Neuronal stem cell (in vitro differentiated cells): ENCODE data around the gene ACSS1.

ENCODE experiments used
- DNase-seq: peaks from one replicate; pipeline ENCODE4 v3.0.0-alpha.2; 2013; ENCODE audit warnings: low spot score
- H2AFZ ChIP-seq: one replicate; pipeline ENCODE4 v1.6.1; 2013; ENCODE audit warnings: mild to moderate bottlenecking, low read length, inconsistent platforms
- H2AK5ac ChIP-seq: 2 replicates; pipeline ENCODE4 v1.6.1; 2013; ENCODE audit warnings: low read depth, mild to moderate bottlenecking, inconsistent platforms, low read length, moderate library complexity, mixed read lengths
- H2BK120ac ChIP-seq: 2 replicates; pipeline ENCODE4 v1.6.1; 2013; ENCODE audit warnings: low read depth, mild to moderate bottlenecking, inconsistent platforms, low read length, moderate library complexity, mixed read lengths
- H2BK12ac ChIP-seq: one replicate; pipeline ENCODE4 v1.6.1; 2013; ENCODE audit warnings: low read length, inconsistent platforms
- H2BK15ac ChIP-seq: 2 replicates; pipeline ENCODE4 v1.6.1; 2013; ENCODE audit warnings: mild to moderate bottlenecking, low read length, inconsistent platforms, mixed read lengths
- H2BK5ac ChIP-seq: one replicate; pipeline ENCODE4 v1.6.1; 2013; ENCODE audit warnings: inconsistent platforms, mild to moderate bottlenecking, low read length, moderate library complexity
- H3K14ac ChIP-seq: one replicate; pipeline ENCODE4 v1.6.1; 2013; ENCODE audit warnings: low read length, inconsistent platforms
- H3K18ac ChIP-seq: 2 replicates; pipeline ENCODE4 v1.6.1; 2013; ENCODE audit warnings: low read length, inconsistent platforms
- H3K23ac ChIP-seq: 2 replicates; pipeline ENCODE4 v1.6.1; 2013; ENCODE audit warnings: low read depth, mild to moderate bottlenecking, mixed read lengths, low read length, inconsistent platforms; ENCODE audit not compliant: poor library complexity
- H3K27ac ChIP-seq: replicated peaks from 3 replicates; pipeline ENCODE4 v1.5.1; 2013; ENCODE audit warnings: low read length, inconsistent platforms
- H3K27me3 ChIP-seq, 3 experiments: 2 replicates each; pipeline ENCODE4 v1.6.1; 2013; ENCODE audit warnings: low read length in 3 of 3, mild to moderate bottlenecking in 2 of 3, inconsistent platforms in 1 of 3, low read depth in 1 of 3, mixed read lengths in 1 of 3, moderate library complexity in 1 of 3; ENCODE audit not compliant: control insufficient read depth in 3 of 3, insufficient read depth in 3 of 3
- H3K36me3 ChIP-seq, 2 donors: replicated peaks in 1 of 2; 2 replicates each; pipeline ENCODE4 v1.6.1; 2013; ENCODE audit warnings: low read length in 2 of 2; ENCODE audit not compliant: control insufficient read depth in 2 of 2, insufficient read depth in 2 of 2
- H3K4ac ChIP-seq: 2 replicates; pipeline ENCODE4 v1.6.1; 2013; ENCODE audit warnings: inconsistent platforms, mild to moderate bottlenecking, low read length, moderate library complexity
- H3K4me1 ChIP-seq, 2 donors: 1 replicate in 1 of 2; 2 replicates in 1 of 2; pipeline ENCODE4 v1.6.1; 2013; ENCODE audit warnings: low read length in 2 of 2, low read depth in 1 of 2; ENCODE audit not compliant: control insufficient read depth in 2 of 2, insufficient read depth in 1 of 2
- H3K4me2 ChIP-seq: one replicate; pipeline ENCODE4 v1.6.1; 2013; ENCODE audit warnings: mild to moderate bottlenecking, low read length, inconsistent platforms; ENCODE audit not compliant: insufficient read depth, poor library complexity, severe bottlenecking
- H3K4me3 ChIP-seq, 2 donors: 2 replicates each; pipeline ENCODE4 v1.5.1; 2013; ENCODE audit warnings: low read length in 2 of 2, mild to moderate bottlenecking in 2 of 2, inconsistent platforms in 1 of 2, moderate library complexity in 1 of 2
- H3K79me1 ChIP-seq: one replicate; pipeline ENCODE4 v1.6.1; 2013; ENCODE audit warnings: low read depth, mild to moderate bottlenecking, inconsistent platforms, low read length, moderate library complexity
- H3K9ac ChIP-seq: one replicate; pipeline ENCODE4 v1.6.1; 2013; ENCODE audit warnings: mild to moderate bottlenecking, low read depth, low read length, inconsistent platforms; ENCODE audit not compliant: poor library complexity
- H3K9me3 ChIP-seq, 2 donors: replicated peaks in 1 of 2; 2 replicates each; pipeline versions ENCODE3 to v1.6.1; 2013; ENCODE audit warnings: low read length in 2 of 2, mild to moderate bottlenecking in 2 of 2, inconsistent platforms in 1 of 2, low read depth in 1 of 2, mixed read lengths in 1 of 2, moderate library complexity in 1 of 2; ENCODE audit not compliant: control insufficient read depth in 2 of 2, insufficient read depth in 1 of 2
- H4K8ac ChIP-seq: one replicate; pipeline ENCODE4 v1.6.1; 2013; ENCODE audit warnings: low read depth, mild to moderate bottlenecking, inconsistent platforms, low read length, moderate library complexity
- H4K91ac ChIP-seq: one replicate; pipeline ENCODE4 v1.6.1; 2013; ENCODE audit warnings: low read length, low read depth, mild to moderate bottlenecking, inconsistent platforms; ENCODE audit not compliant: poor library complexity
- WGBS, 2 donors: extraction: QIAGEN DNeasy Blood & Tissue Kit; methylation state at CpG; one replicate each; pipeline ENCODE4 v1.1.7; 2013; ENCODE audit warnings: missing lambda C conversion rate in 2 of 2, mixed read lengths in 1 of 2; ENCODE audit not compliant: insufficient read length in 2 of 2, insufficient replicate concordance in 1 of 2; ENCODE audit errors: extremely low coverage in 2 of 2; 5-methylcytosine and 5-hydroxymethylcytosine counted together

ACSS1 gene

DNA sequence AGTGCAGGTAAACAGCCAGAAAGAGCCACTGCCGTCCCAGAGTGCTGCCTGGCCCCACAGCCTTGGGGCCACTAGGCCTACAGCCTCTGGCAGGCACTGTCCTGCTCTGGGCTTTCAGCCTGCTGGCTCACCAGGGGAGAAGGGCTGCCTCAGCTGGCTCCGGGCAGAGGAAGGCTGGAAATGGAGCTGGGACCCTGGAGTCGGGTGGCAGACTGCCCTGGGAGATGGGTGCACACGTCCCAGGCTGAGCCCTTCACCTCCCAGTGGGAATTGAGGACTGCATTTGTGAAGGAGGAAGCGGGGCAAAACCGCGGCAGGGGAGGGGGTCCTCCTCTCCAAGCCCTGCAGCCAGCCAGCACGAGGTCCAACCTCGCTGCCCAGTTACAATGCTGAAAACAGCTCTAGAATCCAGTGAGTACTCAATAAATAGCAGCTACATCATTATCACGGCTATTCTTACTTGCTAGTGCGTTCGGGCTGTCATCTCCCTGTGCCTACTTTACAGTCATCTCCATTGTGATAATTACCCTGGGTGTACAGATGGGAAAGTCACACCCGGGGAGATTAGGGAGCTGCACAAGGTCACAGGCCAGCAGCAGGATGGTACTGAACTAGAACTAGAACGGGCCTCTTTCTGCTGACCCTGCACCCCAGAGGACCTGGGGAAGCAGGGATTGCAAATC lies 13.1 kb downstream of the ACSS1 start:
- peaks cover 2 to 5% of the 10 kb centered on the region in 2 donors for H3K4me1 ChIP-seq
- no peak overlapping the region for H3K4me3 ChIP-seq
- no peak for DNase-seq
- H3K4ac ChIP-seq: no peak overlapping the region
- no peak overlapping the region for H2BK5ac ChIP-seq
- no peak overlapping the region for H2AFZ ChIP-seq
- H2BK12ac ChIP-seq: no peak overlapping the region
- no peak overlapping the region for H3K23ac ChIP-seq
- H3K36me3 ChIP-seq: no peaks in the 10 kb centered on the region
- H2BK120ac ChIP-seq: no peak overlapping the region
- peak overlapping the region; percentile 71 for H3K18ac ChIP-seq
- no peaks in the 10 kb centered on the region for H3K9me3 ChIP-seq
- no CpG with 5 or more reads among the region's 14 CpGs for WGBS, 2 donors
- peaks cover 0 to 51% (median 0%) of the 10 kb centered on the region in 3 experiments for H3K27me3 ChIP-seq
- H2AK5ac ChIP-seq: peak overlapping the region; percentile 74
- no peak overlapping the region for H3K4me2 ChIP-seq
- H2BK15ac ChIP-seq: no peak overlapping the region
- no peak overlapping the region for H4K8ac ChIP-seq
- H4K91ac ChIP-seq: no peak overlapping the region
- H3K27ac ChIP-seq: no peak overlapping the region
- no peaks in the 10 kb centered on the region for H3K79me1 ChIP-seq
- no peak overlapping the region for H3K9ac ChIP-seq
- H3K14ac ChIP-seq: no peak overlapping the region

DNA sequence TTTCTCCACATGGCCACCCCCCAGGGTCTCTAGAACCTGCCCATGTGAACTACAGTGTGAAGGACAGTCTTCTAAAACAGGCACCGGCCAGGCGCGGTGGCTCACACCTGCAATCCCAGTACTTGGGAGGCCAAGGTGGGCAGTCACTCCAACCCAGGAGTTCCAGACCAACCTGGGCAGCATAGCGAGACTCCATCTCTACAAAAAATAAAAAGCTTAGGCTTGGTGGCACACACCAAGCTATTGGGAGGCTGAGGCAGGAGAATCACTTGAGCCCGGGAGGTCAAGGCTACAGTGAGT lies 13.7 kb downstream of the ACSS1 start:
- no peaks in the 10 kb centered on the region for H3K79me1 ChIP-seq
- H3K4me3 ChIP-seq: no peak overlapping the region
- no peak overlapping the region for H2BK12ac ChIP-seq
- H2AK5ac ChIP-seq: peak overlapping the region; percentile 59
- no peak overlapping the region for H4K91ac ChIP-seq
- DNase-seq: no peak
- no peak overlapping the region for H3K14ac ChIP-seq
- H2AFZ ChIP-seq: no peak overlapping the region
- peaks cover 0 to 46% (median 0%) of the 10 kb centered on the region in 3 experiments for H3K27me3 ChIP-seq
- no peak overlapping the region for H3K4ac ChIP-seq
- H2BK120ac ChIP-seq: no peak overlapping the region
- no peak overlapping the region for H3K4me2 ChIP-seq
- H2BK15ac ChIP-seq: no peak overlapping the region
- H4K8ac ChIP-seq: no peak overlapping the region
- H2BK5ac ChIP-seq: no peak overlapping the region
- H3K18ac ChIP-seq: peak overlapping the region; percentile 33
- no peak overlapping the region for H3K9ac ChIP-seq
- no peak overlapping the region for H3K27ac ChIP-seq
- no CpG with 5 or more reads among the region's 5 CpGs for WGBS, 2 donors
- H3K4me1 ChIP-seq: peaks cover 2 to 7% of the 10 kb centered on the region in 2 donors
- H3K23ac ChIP-seq: no peak overlapping the region
- no peaks in the 10 kb centered on the region for H3K9me3 ChIP-seq
- no peaks in the 10 kb centered on the region for H3K36me3 ChIP-seq

DNA sequence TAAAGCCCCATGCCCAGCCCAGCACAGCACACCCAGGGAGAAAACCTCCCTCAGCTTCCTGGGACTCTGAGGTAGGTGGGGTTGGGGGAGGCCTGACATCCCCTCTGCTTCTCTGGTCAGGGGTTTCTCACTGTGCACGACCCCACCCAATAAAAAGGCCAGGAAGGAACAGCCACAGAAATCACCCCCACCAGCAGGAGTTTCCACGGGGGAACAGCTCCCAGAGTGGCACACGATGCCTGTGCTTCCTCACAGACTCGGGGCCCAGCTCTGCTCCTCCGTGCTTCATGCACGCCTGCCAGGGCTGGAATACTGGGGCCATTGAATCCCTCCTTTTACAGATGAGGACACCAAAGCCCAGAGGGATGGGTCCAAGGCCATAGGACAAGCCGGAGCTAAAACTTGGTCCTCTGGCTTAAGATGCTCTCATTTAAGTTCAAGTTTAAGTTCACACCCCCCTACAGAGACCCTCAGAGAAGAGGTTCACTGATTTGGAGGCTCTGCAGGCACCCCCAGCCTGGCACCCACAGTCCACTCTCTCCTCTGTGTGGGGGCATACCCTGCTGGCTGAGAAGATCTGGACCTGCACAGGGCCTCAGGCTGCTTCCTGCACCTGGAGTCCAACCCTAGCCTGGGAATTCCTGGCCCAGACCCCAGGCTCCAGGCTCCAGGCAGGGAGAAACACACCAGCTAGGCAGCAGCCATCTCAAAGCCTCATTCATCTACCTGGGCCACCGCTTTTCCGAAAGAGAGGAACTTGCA lies 14.3 kb downstream of the ACSS1 start:
- Histone ChIP-seq H2BK120ac (no peak overlapping the region), H3K4me2 (no peak overlapping the region), H3K18ac (peak overlapping the region; percentile 33), H3K9me3 (no peaks in the 10 kb centered on the region), H3K4me1 (peaks cover 2 to 7% of the 10 kb centered on the region in 2 donors), H2BK15ac (peak overlapping the region; percentile 31), H4K91ac (no peak overlapping the region), H3K79me1 (no peaks in the 10 kb centered on the region), H4K8ac (no peak overlapping the region), H3K4ac (no peak overlapping the region), H3K23ac (no peak overlapping the region), H2BK5ac (no peak overlapping the region), H3K9ac (no peak overlapping the region), H3K27me3 (peaks cover 0 to 41% (median 0%) of the 10 kb centered on the region in 3 experiments), H2AK5ac (peak overlapping the region; percentile 59), H2AFZ (no peak overlapping the region), H2BK12ac (no peak overlapping the region), H3K27ac (no peak overlapping the region), H3K4me3 (no peak overlapping the region), H3K14ac (no peak overlapping the region), H3K36me3 (no peaks in the 10 kb centered on the region)
- DNase-seq: no peak
- WGBS, 2 donors: no CpG with 5 or more reads among the region's 9 CpGs
